Stimulated activated CD8-positive, alpha-beta memory T cell treated with anti-CD3 and anti-CD28 coated beads, Interleukin-15, amount 100 ng/mL, for 24 hours (primary cell): ENCODE data around the gene THSD4.
"Not testable (repeated sequence)": the region's sequence is repeated elsewhere in the genome, so short reads cannot be mapped to it uniquely, and the experiment has no call there.

ENCODE experiments used
- DNase-seq: peaks from one replicate; pipeline ENCODE4 v3.0.0-alpha.2; 2020; ENCODE audit warnings: low read depth

Gene THSD4

GRCh38 chr15:71149646-71150557 lies 34.6 kb downstream of the THSD4 start:
- no peak for DNase-seq

- DNase-seq, result no peak
These were observed 35.8 kb downstream of the THSD4 start for GRCh38 chr15:71151081-71151480.

- no peak for DNase-seq
These were observed 37.3 kb downstream of the THSD4 start for GRCh38 chr15:71152542-71152941.

GRCh38 chr15:71153823-71154524 lies 38.7 kb downstream of the THSD4 start:
- no peak for DNase-seq

- no peak for DNase-seq
These were observed 39.4 kb downstream of the THSD4 start for GRCh38 chr15:71154607-71155200.

- no peak for DNase-seq
These were observed 40.3 kb downstream of the THSD4 start for GRCh38 chr15:71155534-71155933.

- DNase-seq, result no peak
These were observed 45.7 kb downstream of the THSD4 start for GRCh38 chr15:71160976-71161375.

GRCh38 chr15:71162309-71162708 lies 47.0 kb downstream of the THSD4 start:
- no peak for DNase-seq

- not testable (repeated sequence) for DNase-seq
These were observed 49.3 kb downstream of the THSD4 start for GRCh38 chr15:71164606-71165005.

GRCh38 chr15:71167445-71168165 lies 52.3 kb downstream of the THSD4 start:
- DNase-seq, result no peak

GRCh38 chr15:71168166-71168834 lies 53.0 kb downstream of the THSD4 start:
- DNase-seq, result no peak

GRCh38 chr15:71170163-71170562 lies 54.9 kb downstream of the THSD4 start:
- DNase-seq, result no peak

GRCh38 chr15:71171195-71171594 lies 55.9 kb downstream of the THSD4 start:
- no peak for DNase-seq

GRCh38 chr15:71174360-71174759 lies 59.1 kb downstream of the THSD4 start:
- not testable (repeated sequence) for DNase-seq

- DNase-seq, result no peak
These were observed 65.9 kb downstream of the THSD4 start for GRCh38 chr15:71180986-71181853.

- DNase-seq, result no peak
These were observed 67.3 kb downstream of the THSD4 start for GRCh38 chr15:71182522-71182921.

- no peak for DNase-seq
These were observed 67.8 kb downstream of the THSD4 start for GRCh38 chr15:71183063-71183462.

GRCh38 chr15:71185706-71186105 lies 70.4 kb downstream of the THSD4 start:
- no peak for DNase-seq

- no peak for DNase-seq
These were observed 71.0 kb downstream of the THSD4 start for GRCh38 chr15:71186267-71186666.

- DNase-seq, result no peak
These were observed 71.8 kb downstream of the THSD4 start for GRCh38 chr15:71187078-71187477.

GRCh38 chr15:71187526-71187925 lies 72.3 kb downstream of the THSD4 start:
- no peak for DNase-seq
